Inflammatory macrophage treated with lipopolysaccharide for 1 hour (primary cell): ENCODE results near the gene FGFR2.

Experiments
- DNase-seq, 2 donors: peaks; one replicate each; pipeline ENCODE4 v3.0.0-alpha.2; 2020 to 2022

Gene FGFR2

DNA sequence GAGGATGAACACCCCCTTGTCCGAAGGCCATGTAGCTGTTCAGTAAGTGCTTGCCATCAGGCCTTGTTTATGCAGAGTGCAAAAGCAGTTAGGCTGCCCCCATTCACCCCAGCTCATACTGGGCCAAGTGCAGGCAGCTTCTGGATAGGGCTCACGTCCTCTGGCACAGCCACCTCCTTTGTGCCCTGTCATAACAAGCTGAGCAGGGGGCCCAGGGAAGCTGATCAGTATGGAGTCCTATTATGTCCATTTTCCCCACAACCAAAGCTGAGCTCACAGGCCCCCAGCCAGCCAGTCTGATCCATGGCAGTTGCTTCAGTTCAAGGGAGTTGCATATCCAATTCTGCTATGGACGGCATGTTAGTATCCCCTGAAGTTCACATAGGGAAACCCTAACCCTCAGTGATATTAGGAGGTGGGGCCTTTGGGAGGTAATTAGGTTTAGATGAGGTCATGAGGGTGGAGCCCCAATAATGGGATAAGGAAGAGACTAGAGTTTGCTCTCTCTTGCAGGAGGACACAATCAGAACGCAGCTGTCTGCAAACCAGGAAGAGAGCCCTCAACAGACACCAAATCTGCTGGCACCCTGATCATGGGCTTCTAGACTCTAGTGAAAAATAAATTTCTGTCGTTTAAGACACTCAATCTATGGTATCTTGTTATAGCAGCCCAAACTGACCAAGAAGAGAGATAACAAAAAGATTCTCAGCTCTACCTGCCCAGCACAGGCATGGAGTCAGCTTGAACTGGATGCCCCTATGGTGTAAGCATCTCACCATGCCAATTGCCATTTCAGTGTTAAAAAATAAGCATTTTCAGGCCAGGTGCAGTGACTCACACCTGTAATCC, 155.9 kb downstream of the FGFR2 start:
- no peak for DNase-seq

DNA sequence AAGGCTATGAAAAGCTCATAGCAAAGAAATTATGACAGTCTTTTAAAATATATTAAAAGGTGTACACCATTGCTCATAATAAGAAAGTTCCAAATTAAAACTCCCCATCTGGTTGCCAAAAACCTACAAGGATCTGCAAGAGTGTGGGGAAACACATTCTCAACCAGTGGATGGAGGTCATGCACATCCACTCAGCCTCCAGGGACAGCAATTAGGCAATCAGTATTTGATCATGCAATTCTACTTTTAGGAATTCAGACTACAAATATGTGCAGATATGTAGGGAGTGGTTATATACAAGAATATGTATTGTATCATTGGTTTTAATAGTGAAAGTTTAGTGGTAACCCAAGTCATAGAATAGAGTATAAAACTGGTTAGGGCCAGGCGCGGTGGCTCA, 157.8 kb downstream of the FGFR2 start:
- no peak for DNase-seq

DNA sequence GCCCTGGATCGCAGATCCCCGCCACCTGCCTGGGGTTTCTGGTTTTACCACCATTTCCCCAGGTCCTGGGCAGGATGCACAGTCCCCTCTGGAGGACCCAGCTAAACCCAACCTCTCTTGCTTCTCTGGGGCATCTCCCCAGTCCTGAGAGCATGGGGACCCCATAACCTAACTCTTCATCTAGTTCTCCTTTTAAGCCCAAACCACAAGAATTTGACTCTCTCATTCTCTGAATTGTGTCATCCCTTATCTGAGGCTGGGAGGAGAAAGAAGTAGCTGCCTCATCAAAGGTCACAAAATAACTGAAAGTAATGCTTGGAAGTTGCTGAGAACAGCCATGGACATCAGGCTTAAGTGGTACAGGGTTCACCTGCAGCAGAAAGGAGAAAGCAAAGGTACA, 159.9 kb downstream of the FGFR2 start:
- DNase-seq, result no peak

DNA sequence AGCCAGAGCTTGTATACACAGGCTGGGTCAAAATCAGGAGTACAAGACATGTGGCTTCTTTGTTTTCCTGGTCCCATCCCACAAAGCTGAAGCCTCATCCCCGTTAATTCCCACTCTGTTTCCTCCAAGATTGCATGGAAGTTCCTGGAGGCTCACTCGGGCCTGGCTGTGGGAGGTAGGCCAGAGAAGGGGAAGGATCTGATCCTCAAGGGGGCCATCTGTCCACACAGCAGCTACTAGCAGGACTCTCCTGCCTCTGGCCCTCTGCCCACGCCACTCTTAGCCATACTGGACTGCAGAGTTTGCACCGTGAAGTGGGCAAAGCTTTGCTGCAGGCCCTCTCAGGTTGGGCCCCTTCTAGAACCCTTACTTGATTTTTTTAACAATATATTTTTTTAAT, 160.6 kb downstream of the FGFR2 start:
- DNase-seq, result no peak

DNA sequence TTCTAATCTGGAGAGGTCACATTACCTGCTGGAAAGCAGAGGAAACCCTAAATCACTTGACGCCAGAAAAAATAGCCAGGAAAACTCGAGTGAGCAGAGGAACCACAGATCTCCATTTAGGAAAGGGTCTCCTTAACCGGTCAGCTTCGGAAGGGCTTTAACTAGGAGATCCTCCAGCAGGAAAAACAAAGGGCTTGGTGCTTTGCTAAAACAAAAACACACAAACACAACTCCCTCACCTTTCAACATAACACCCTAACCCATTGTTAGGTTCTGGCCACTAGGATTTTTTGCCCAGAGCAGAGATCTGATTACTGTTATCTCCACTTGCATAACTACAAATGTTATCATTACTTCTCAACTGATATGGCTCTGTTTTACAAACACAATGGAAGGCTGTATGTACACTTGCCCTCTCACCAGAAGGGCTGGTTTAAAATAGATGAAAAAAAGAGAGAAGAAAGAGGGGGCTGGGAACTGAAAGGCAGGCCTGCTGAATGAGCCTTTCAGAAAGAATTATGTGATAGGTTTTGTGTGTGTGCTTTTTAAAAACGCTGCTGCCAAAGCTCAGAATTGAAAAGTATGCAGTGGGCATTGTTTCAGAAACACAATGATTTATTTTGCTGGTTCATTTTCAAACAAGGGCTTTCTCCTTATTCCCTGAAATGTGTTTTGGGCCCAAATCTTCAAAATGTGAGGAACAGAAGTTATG, 161.5 kb downstream of the FGFR2 start:
- DNase-seq, result no peak

DNA sequence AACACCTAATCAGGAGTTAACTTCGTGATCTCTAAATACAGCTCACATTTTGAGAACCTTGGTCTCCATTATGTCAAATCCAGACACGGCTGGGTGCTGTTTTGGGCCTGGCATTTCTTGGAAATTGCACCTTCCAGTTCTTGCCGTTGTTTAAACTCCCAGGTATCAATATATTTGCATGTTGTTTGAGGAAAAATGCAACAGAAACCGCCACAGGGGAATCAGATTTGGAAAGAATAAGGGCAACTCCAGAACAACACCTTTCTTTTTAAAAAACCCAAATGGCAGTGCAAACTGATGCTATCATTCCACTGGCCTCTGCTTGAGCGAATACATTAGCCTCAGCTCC, 162.0 kb downstream of the FGFR2 start:
- DNase-seq, result no peak

DNA sequence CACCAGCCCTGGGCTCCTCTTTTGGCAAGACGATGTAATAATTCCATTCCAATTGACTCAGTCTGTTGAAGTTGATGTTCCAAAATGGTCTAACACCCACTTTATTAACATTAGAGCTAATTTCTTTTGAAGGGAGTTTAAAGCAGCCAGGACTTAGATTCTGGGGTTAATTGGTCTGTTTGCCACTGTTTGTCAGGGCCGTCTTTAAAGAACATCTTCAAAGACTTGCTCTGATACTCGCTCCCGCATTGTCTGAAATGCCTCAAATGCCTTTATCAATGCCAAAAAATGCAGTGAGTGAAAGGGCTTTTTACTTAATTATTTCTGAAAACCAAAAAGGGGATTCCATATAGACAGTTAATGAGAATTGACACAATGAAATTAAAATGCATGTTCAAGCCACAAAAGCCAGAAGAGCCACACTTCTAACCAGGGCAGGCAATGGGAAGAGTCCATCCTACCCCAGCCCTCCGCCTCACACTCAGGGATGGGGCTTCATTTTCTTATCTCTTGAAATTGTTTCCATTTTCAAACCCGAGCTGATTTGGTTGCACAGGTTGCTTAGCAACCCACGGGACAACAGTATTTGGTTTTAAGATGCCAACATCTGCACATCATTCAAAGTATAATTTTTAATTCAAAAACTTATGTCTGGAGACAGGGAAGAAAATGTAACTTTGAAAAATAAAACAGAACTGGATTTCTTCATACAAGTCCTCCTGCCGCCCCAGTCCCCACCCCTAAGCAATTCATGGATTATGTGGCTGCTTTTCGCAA, 163.0 kb downstream of the FGFR2 start:
- no peak for DNase-seq

DNA sequence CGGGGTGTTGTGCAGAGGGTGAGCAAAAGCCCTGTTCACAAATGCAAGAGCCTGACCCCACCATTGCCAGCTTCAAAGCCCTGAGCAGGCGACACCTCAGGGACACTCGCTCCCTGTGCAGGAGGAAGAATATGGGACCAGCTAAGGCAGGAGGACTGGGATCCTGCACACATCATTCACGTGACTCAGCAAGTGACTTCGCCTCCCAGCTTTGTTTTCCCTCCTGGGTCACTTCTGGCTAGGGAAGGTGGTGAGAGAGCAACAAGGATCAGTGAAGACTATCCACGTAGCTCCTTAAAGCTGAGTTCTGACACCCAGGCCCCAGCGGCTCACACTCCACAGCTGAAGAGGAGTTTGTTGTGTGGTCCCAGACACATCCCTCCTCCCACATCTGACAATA, 164.3 kb downstream of the FGFR2 start:
- no peak for DNase-seq

DNA sequence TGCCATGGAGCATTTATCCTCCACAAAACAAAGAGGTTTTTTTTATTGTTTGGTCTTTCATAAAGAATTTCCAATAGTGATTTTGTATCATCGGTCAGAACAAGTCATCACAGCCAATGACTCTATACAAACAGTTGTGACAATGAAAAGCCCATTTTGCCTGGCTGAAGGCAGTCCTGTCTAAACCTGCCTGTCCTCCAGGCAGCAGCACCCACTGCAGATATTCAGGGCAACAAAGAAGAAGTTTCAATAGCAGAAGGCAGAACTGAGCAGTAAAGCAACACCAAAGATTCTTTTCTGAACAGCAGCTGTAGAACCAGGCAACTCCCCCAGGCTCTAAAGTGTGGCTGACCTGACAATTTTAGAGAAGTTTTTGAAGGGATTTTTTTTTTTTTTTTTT, 169.4 kb downstream of the FGFR2 start:
- no peak for DNase-seq
